Transverse colon (tissue), 4 donors: ENCODE data around the gene HERC6. TPM values are rescaled to one million over a fixed set of nuclear protein-coding genes. Genes with fewer than 3 reads are reported as not detected.
"Not testable (repeated sequence)": the region's sequence is repeated elsewhere in the genome, so short reads cannot be mapped to it uniquely, and the experiment has no call there.

Source experiments
- DNase-seq: peaks from one replicate; pipeline ENCODE4 v3.0.0-alpha.2; 2019
- H3K27ac ChIP-seq, 4 donors: fragments of 200-600 bp; sonication (generic); 2 replicates each; pipeline ENCODE4 v1.5.1; 2016 to 2018; ENCODE audit warnings: inconsistent platforms in 4 of 4
- H3K27me3 ChIP-seq: fragments of 200-600 bp; sonication (generic); 2 replicates; pipeline ENCODE4 v1.5.1; 2017; ENCODE audit warnings: inconsistent platforms
- H3K36me3 ChIP-seq, 4 donors: fragments of 200-600 bp; sonication (generic); 2 replicates each; pipeline ENCODE4 v1.5.1; 2017 to 2019; ENCODE audit warnings: inconsistent platforms in 4 of 4
- H3K4me1 ChIP-seq, 4 donors: fragments of 200-600 bp; sonication (generic); 2 replicates each; pipeline ENCODE4 v1.5.1; 2017 to 2020; ENCODE audit warnings: inconsistent platforms in 4 of 4
- H3K4me3 ChIP-seq, 4 donors: fragments of 200-600 bp; sonication (generic); 1 replicate in 1 of 4; 2 replicates in 3 of 4; pipeline versions ENCODE4 v1.5.1 to v1.6.1; 2017 to 2019; ENCODE audit warnings: inconsistent platforms in 4 of 4
- H3K9me3 ChIP-seq, 2 donors: fragments of 200-600 bp; sonication (generic); 2 replicates each; pipeline ENCODE4 v1.5.1; 2017 to 2019; ENCODE audit warnings: inconsistent platforms in 2 of 2
- EP300 ChIP-seq: sonication (generic); formaldehyde crosslinking; IDR thresholded peaks from one replicate; pipeline ENCODE4 v1.6.1; 2017; ENCODE audit warnings: antibody characterized with exemption, low read depth
- POLR2A ChIP-seq: fragments of 450-650 bp; IDR thresholded peaks from one replicate; pipeline ENCODE4 v1.6.1; 2016; ENCODE audit warnings: antibody characterized with exemption, mild to moderate bottlenecking, moderate library complexity
- POLR2AphosphoS5 ChIP-seq, 3 donors: sonication (generic); formaldehyde crosslinking; IDR thresholded peaks; one replicate each; pipeline ENCODE4 v1.6.1; 2016; ENCODE audit warnings: antibody characterized with exemption in 3 of 3
- WGBS, 2 donors: methylation state at CpG; one replicate each; pipeline ENCODE4 v1.1.5; 2018; ENCODE audit warnings: low coverage in 1 of 2; 5-methylcytosine and 5-hydroxymethylcytosine counted together
- in situ Hi-C, 4 donors: fragments of 200-750 bp; cut with MboI; loops; one replicate each; pipeline versions ENCODE4 v1.15.0 to v1.15.1; 2017; ENCODE audit warnings: low sequenced_read_pairs in 3 of 4, low pct_ligation_motif_present in 1 of 4, low pct_unique_long_range_greater_than_20kb in 1 of 4
- intact Hi-C: fragments of 100-400 bp; cut with DNase I; formaldehyde crosslinking; loops from one replicate; pipeline ENCODE4 v1.15.1; 2023; ENCODE audit warnings: low total_unique reads
- total RNA-seq, 4 donors: library from RNA; depleted of rRNA; stranded (reverse); fragments of >200 nt; gene quantifications; one replicate each; pipeline ENCODE4 v1.1.0, GENCODE V29; 2016
- TF ChIP-seq, protein P1 (sequence below), 5 experiments: fragments of 200-600 bp in 3 of 5; fragments of 450-650 bp in 2 of 5; sonication (generic) in 3 of 5; IDR thresholded peaks; 1 replicate in 2 of 5; 2 replicates in 3 of 5; pipeline ENCODE4 v1.5.1; 2016 to 2017; ENCODE audit warnings: antibody characterized with exemption in 5 of 5, inconsistent platforms in 3 of 5, mild to moderate bottlenecking in 2 of 5, moderate library complexity in 1 of 5

The HERC6 gene
- total RNA-seq, 4 donors from 2014 or later, result 3.2 to 15.2 (median 5.8) TPM

DNA sequence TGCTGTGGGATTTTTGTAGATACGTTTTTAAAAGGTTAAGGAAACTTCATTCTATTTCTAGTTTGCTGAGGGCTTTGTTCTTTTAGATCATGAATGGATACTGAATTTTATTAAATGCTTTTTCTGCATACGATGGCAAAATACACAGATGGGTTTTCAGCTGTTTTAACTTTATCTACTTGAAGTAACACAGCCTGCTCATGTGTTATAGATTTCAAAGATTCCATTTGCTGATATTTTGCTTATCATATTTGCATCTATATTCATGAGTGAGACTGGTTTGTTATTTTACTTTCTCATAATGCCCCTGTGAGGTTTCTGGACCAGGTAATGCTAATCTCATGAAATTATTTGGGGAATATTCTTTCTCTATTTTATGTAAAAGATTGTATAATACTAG, 43.8 kb downstream of the HERC6 start:
- TF ChIP-seq POLR2A (no peak), POLR2AphosphoS5 (IDR thresholded peaks at IDR 0.05) (no peak), EP300 (no peak)
- TF ChIP-seq, protein P1, sequence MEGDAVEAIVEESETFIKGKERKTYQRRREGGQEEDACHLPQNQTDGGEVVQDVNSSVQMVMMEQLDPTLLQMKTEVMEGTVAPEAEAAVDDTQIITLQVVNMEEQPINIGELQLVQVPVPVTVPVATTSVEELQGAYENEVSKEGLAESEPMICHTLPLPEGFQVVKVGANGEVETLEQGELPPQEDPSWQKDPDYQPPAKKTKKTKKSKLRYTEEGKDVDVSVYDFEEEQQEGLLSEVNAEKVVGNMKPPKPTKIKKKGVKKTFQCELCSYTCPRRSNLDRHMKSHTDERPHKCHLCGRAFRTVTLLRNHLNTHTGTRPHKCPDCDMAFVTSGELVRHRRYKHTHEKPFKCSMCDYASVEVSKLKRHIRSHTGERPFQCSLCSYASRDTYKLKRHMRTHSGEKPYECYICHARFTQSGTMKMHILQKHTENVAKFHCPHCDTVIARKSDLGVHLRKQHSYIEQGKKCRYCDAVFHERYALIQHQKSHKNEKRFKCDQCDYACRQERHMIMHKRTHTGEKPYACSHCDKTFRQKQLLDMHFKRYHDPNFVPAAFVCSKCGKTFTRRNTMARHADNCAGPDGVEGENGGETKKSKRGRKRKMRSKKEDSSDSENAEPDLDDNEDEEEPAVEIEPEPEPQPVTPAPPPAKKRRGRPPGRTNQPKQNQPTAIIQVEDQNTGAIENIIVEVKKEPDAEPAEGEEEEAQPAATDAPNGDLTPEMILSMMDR (IDR thresholded peaks at IDR 0.05), result no peak
- intact Hi-C loops (no loop called here), in situ Hi-C loops (no loop called here)
- DNase-seq, result no peak
- no peaks in the 10 kb centered on the region for H3K9me3 ChIP-seq
- H3K36me3 ChIP-seq, result peaks cover 0 to 3% (median 0%) of the 10 kb centered on the region in 4 donors
- WGBS, 2 donors, result 80 to 92% methylated on average over 2 of the region's 2 CpGs
- H3K4me1 ChIP-seq, result no peaks in the 10 kb centered on the region
- no peak overlapping the region for H3K4me3 ChIP-seq
- no peak overlapping the region for H3K27ac ChIP-seq
- no peaks in the 10 kb centered on the region for H3K27me3 ChIP-seq

DNA sequence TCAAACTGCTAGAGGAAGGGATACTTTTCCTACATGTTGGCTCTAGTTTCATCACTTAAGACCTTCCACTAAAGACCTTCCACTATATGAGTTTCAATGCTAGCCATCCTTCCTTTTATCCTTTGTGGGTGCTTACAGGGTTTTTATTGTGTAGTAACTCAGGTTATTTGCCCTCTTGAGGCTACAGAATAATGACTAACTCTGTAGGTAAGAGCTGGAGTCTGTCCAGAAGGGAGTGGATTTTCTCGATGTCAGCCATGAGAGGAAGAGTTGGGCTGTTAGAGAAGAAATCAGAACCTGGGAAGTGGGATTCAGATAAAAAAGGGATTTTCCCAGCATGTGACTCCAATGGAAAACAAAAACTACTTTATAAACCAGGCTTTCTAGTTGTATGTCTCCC, 50.7 kb downstream of the HERC6 start:
- Histone ChIP-seq H3K4me3 (no peak overlapping the region), H3K27me3 (no peaks in the 10 kb centered on the region), H3K36me3 (peaks cover 0 to 3% (median 0%) of the 10 kb centered on the region in 4 donors), H3K9me3 (no peaks in the 10 kb centered on the region), H3K27ac (no peak overlapping the region), H3K4me1 (no peaks in the 10 kb centered on the region)
- DNase-seq, result no peak
- WGBS, 2 donors, result 29 to 66% methylated on average over 1 of the region's 1 CpG
- intact Hi-C loops, result no loop called here
- in situ Hi-C loops, result no loop called here
- TF ChIP-seq POLR2AphosphoS5 (IDR thresholded peaks at IDR 0.05) (no peak), POLR2A (no peak), EP300 (no peak)
- TF ChIP-seq, protein P1 (IDR thresholded peaks at IDR 0.05), result no peak

DNA sequence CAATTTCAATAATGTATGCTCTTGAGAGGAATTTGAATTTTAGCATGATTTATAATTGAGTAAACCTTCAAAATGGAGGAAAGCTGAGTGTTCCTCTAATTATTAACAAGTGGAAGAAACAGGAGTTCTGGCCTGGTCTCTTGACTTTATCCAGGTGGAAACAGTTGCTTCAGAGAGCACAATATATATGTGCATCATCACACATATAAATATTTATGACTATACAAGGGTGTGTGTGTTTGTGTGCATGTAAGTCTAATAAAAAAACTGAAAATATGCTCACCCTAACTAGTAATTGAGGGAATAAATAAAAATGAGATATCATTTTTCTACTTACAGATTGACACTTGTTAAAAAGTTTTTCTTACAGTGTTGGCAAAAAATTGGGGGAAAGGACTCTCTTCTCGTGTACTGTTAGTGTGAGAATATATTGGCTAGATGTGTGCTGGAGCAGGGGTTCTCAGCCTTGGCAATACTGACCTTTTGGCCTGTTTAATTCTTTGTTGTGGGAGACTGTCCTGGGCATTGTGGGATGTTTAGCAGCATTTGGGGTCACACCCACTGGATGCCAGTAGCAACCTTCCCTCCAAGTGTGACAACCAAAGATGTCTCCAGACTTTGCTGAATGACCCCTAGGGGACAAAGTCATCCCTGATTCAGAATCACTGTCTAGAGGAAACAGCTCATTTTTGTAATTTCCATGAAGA, 57.5 kb downstream of the HERC6 start:
- TF ChIP-seq POLR2A (no peak), POLR2AphosphoS5 (IDR thresholded peaks at IDR 0.05) (no peak), EP300 (no peak)
- TF ChIP-seq, protein P1 (IDR thresholded peaks at IDR 0.05), result no peak
- WGBS, 2 donors, result 86 to 91% methylated on average over 1 of the region's 1 CpG
- H3K4me3 ChIP-seq, result no peak overlapping the region

DNA sequence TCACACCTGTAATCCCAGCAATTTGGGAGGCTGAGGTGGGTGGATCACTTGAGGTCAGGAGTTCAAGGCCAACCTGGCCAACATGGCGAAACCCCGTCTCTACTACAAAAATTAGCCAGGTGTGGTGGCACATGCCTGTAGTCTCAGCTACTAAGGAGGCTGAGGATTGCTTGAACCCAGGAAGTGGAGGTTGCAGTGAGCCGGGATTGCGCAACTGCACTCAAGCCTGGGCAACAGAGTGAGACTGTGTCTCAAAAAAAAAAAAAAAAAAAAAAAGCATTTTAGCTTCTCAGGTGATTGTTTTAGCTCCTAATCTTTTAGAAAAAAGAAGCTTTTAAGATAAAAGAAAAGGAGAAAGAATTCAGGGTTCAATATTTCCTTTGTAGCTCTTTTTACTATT, 59.2 kb downstream of the HERC6 start:
- H3K4me3 ChIP-seq, in situ Hi-C loops, H3K27ac ChIP-seq, H3K9me3 ChIP-seq, DNase-seq, H3K27me3 ChIP-seq, H3K36me3 ChIP-seq, intact Hi-C loops, H3K4me1 ChIP-seq: not testable (repeated sequence)
- WGBS, 2 donors, result 98% methylated on average over 4 of the region's 4 CpGs; no CpG with 5 or more reads in 1 of the 2 donors

More for the DNA sequence above, 57.5 kb downstream of the HERC6 start:
- Histone ChIP-seq H3K9me3 (no peaks in the 10 kb centered on the region), H3K4me1 (no peaks in the 10 kb centered on the region), H3K27ac (no peak overlapping the region), H3K36me3 (no peaks in the 10 kb centered on the region), H3K27me3 (no peaks in the 10 kb centered on the region)
- in situ Hi-C loops, result no loop called here
- DNase-seq, result no peak
- intact Hi-C loops, result no loop called here
